Measurements from ENCODE around the gene FAXC. TPM values are rescaled to one million over a fixed set of nuclear protein-coding genes. Genes with fewer than 3 reads are reported as not detected.

FAXC gene
- 2.4 TPM for total RNA-seq

GRCh38 chr6:99349171-99350141 lies at the start of gene FAXC:
TSS of gene FAXC (minus strand) at chr6:99349674. CDS start at chr6:99349372, 302 bp downstream.

GRCh38 chr6:99393698-99394531 lies 44.4 kb upstream of the FAXC start, which contains the start of gene COQ3:
TSS of gene COQ3 (minus strand) at chr6:99394195. CDS start at chr6:99394179, 16 bp downstream.

Other genes with a start within 250 kb of the FAXC start
- gene COQ3, start 44.5 kb upstream of the FAXC start, total RNA-seq: 6.1 TPM
- gene PNISR, start 75.6 kb upstream of the FAXC start, total RNA-seq: 175 TPM
- gene USP45, start 165.7 kb upstream of the FAXC start, total RNA-seq: 13.3 TPM
- gene CCNC, start 219.0 kb upstream of the FAXC start, total RNA-seq: 45.7 TPM

Measured in metanephros (tissue), 1 donor.